Hepatocyte (in vitro differentiated cells): ENCODE data around the gene CBLN3. TPM values are rescaled to one million over a fixed set of nuclear protein-coding genes. Genes with fewer than 3 reads are reported as not detected.

Experiments
- DNase-seq: peaks from one replicate; pipeline ENCODE4 v3.0.0-alpha.2; 2016; ENCODE audit warnings: low spot score
- H2AFZ ChIP-seq: fragments of 200-600 bp; sonication (generic); 2 replicates; pipeline ENCODE4 v1.6.0; 2016; ENCODE audit warnings: antibody characterized with exemption, mild to moderate bottlenecking
- H3K27ac ChIP-seq: fragments of 200-600 bp; sonication (generic); 2 replicates; pipeline ENCODE4 v1.5.1; 2016; ENCODE audit warnings: mild to moderate bottlenecking
- H3K27me3 ChIP-seq: fragments of 200-600 bp; sonication (generic); 2 replicates; pipeline ENCODE4 v1.6.1; 2016
- H3K36me3 ChIP-seq: fragments of 200-600 bp; sonication (generic); replicated peaks from 2 replicates; pipeline ENCODE4 v1.5.1; 2016; ENCODE audit warnings: low read depth; ENCODE audit not compliant: insufficient read depth
- H3K4me1 ChIP-seq: fragments of 200-600 bp; sonication (generic); 2 replicates; pipeline ENCODE4 v1.5.1; 2016; ENCODE audit warnings: mild to moderate bottlenecking, moderate library complexity; ENCODE audit not compliant: insufficient read depth
- H3K4me2 ChIP-seq: fragments of 200-600 bp; sonication (generic); 2 replicates; pipeline ENCODE4 v1.6.0; 2016
- H3K4me3 ChIP-seq: fragments of 200-600 bp; sonication (generic); 2 replicates; pipeline ENCODE4 v1.5.1; 2016; ENCODE audit warnings: mild to moderate bottlenecking
- H3K79me2 ChIP-seq: fragments of 200-600 bp; sonication (generic); 2 replicates; pipeline ENCODE4 v1.6.0; 2017; ENCODE audit warnings: mild to moderate bottlenecking
- H3K9me2 ChIP-seq: fragments of 200-600 bp; sonication (generic); replicated peaks from 2 replicates; pipeline ENCODE4 v1.6.0; 2017; ENCODE audit warnings: mild to moderate bottlenecking; ENCODE audit not compliant: insufficient read depth
- H3K9me3 ChIP-seq: fragments of 200-600 bp; sonication (generic); 2 replicates; pipeline ENCODE4 v1.5.1; 2016; ENCODE audit warnings: low read depth, mild to moderate bottlenecking
- H4K20me1 ChIP-seq: fragments of 200-600 bp; sonication (generic); 2 replicates; pipeline ENCODE4 v1.6.0; 2016; ENCODE audit warnings: mild to moderate bottlenecking; ENCODE audit not compliant: insufficient read depth, poor library complexity, severe bottlenecking
- EZH2 ChIP-seq: fragments of 200-600 bp; sonication (generic); IDR thresholded peaks from 2 replicates; pipeline ENCODE4 v1.6.1; 2016; ENCODE audit warnings: antibody characterized with exemption, mild to moderate bottlenecking, borderline replicate concordance
- EZH2phosphoT487 ChIP-seq: fragments of 200-600 bp; sonication (generic); IDR thresholded peaks from one replicate; pipeline ENCODE4 v1.6.1; 2018; ENCODE audit warnings: antibody characterized with exemption, mild to moderate bottlenecking, low read depth, moderate library complexity; ENCODE audit not compliant: unreplicated experiment, severe bottlenecking
- WGBS: methylation state at CpG from one replicate; pipeline ENCODE4 v1.1.6; 2016; ENCODE audit warnings: low lambda C conversion rate; ENCODE audit errors: missing lambda C conversion rate; 5-methylcytosine and 5-hydroxymethylcytosine counted together
- polyA plus RNA-seq: library from polyadenylated mRNA; unstranded; fragments of >200 nt; fragmentation: Nextera tagmentation; extraction: Ambion mirVana; gene quantifications from 2 replicates; pipeline ENCODE4 v1.2.1, GENCODE V29; 2016
- total RNA-seq: library from RNA; depleted of rRNA; stranded (reverse); fragments of >200 nt; gene quantifications from 2 replicates; pipeline ENCODE4 v1.2.3, GENCODE V29; 2014
- TF ChIP-seq, protein P1 (sequence below): fragments of 200-600 bp; sonication (generic); IDR thresholded peaks from 2 replicates; pipeline ENCODE4 v1.5.1; 2016; ENCODE audit warnings: antibody characterized with exemption, mild to moderate bottlenecking; ENCODE audit not compliant: poor library complexity

CBLN3 gene
- total and polyA plus RNA-seq, 2 experiments from 2014 or later, result 0.99 to 2.2 TPM

DNA sequence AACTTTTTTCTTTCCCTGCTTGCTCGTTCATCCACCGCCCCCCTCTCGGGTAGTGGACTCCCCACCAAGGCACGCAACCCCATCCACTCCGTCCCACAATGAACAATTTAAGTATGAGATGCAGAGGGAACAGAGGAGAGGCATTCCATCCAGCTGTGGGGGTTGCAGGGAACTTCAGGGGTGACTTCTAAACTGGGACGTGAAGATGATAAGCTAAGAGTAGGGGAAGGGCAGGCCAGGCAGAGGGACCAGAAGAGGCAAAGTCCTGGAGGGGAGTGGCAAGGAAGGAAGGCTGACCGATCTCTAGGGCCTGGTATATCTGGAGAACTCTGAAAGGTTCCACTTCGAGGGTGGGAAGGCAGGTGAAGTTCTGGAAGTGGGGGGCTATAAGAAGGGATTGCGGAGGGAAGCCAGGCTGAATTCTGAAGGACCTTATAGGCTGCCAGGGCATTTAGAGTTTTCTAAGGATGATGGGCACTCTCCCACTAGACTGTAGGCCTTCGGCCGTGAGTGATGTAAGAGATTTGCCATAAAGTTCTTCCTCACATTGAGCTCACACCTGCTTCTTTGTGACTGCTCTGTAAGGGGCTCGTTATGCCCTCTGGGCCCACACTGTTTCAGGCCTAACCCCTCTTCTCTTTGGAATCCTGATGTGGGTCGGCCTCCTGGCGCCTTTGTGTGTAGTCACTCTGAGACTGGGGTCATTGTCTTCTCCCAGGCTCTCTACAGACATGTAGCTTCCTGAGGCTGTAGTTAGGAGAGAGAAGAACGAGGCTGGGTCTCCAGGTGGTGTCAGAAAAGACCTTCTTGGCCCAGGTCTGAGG, 49.3 kb downstream of the CBLN3 start:
- H3K4me2 ChIP-seq, result no peak overlapping the region
- DNase-seq, result no peak

DNA sequence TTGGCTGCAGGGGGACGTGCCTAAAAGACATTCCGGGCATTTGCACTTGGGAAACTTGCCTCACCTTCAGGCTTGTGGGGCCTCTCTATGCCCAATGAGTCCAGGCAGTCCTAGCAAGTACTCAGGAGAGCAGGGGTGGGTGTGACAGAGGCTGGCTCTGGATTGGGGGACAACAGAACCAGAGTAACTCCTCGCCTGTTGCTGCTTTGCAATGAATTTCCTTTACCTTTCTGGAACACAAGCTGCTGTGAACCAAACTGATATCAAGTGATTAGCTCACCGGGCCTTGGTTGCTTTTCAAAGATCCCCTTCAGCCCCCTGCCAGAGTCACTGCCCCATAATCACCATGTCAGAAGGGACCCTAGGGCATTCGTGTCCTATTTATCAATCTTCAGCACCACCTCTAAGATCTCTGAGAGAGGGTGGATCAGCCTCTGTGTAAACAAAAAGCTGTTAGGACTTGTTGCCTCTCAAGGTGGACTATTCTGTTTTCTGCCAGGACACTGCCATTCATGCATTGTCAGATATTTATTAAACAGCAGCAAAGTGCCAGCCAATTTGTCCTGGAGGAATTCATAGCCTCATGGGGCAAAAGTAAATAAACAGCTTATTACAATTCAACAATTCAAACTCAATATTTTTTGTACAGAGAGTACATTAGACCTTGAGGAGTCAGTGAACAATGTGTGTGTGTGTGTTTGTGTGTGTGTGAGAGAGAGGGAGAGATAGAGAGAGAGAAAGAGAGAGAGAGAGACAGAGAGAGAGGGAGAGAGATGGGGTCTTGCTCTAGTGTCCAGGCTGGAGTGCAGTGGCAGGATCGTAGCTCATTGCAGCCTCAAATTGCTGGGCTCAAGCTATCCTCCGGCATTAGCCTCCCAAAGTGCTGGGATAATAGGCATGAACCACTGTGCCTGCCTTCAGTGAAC, 50.2 kb downstream of the CBLN3 start:
- H3K36me3 ChIP-seq, result no peaks in the 10 kb centered on the region
- no peak overlapping the region for H3K27ac ChIP-seq
- no peak for DNase-seq
- no peaks in the 10 kb centered on the region for H3K27me3 ChIP-seq
- no peaks in the 10 kb centered on the region for H4K20me1 ChIP-seq
- no peaks in the 10 kb centered on the region for H3K9me2 ChIP-seq
- WGBS, result 77% methylated on average over 7 of the region's 7 CpGs
- H3K4me1 ChIP-seq, result peaks cover 9% of the 10 kb centered on the region
- H2AFZ ChIP-seq, result no peak overlapping the region
- TF ChIP-seq, protein P1, sequence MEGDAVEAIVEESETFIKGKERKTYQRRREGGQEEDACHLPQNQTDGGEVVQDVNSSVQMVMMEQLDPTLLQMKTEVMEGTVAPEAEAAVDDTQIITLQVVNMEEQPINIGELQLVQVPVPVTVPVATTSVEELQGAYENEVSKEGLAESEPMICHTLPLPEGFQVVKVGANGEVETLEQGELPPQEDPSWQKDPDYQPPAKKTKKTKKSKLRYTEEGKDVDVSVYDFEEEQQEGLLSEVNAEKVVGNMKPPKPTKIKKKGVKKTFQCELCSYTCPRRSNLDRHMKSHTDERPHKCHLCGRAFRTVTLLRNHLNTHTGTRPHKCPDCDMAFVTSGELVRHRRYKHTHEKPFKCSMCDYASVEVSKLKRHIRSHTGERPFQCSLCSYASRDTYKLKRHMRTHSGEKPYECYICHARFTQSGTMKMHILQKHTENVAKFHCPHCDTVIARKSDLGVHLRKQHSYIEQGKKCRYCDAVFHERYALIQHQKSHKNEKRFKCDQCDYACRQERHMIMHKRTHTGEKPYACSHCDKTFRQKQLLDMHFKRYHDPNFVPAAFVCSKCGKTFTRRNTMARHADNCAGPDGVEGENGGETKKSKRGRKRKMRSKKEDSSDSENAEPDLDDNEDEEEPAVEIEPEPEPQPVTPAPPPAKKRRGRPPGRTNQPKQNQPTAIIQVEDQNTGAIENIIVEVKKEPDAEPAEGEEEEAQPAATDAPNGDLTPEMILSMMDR, result no peak
- no peak for TF ChIP-seq EZH2
- TF ChIP-seq EZH2phosphoT487, result no peak
- no peak overlapping the region for H3K4me2 ChIP-seq
- no peak overlapping the region for H3K4me3 ChIP-seq
- no peaks in the 10 kb centered on the region for H3K79me2 ChIP-seq
- no peaks in the 10 kb centered on the region for H3K9me3 ChIP-seq

More for the DNA sequence above, 49.3 kb downstream of the CBLN3 start:
- H3K36me3 ChIP-seq, result no peaks in the 10 kb centered on the region
- H3K9me2 ChIP-seq, result no peaks in the 10 kb centered on the region
- no peaks in the 10 kb centered on the region for H3K9me3 ChIP-seq
- no peak overlapping the region for H2AFZ ChIP-seq
- no peak overlapping the region for H3K4me3 ChIP-seq
- no peak overlapping the region for H3K27ac ChIP-seq
- no peaks in the 10 kb centered on the region for H3K79me2 ChIP-seq
- H3K27me3 ChIP-seq, result no peaks in the 10 kb centered on the region
- WGBS, result 78% methylated on average over 15 of the region's 15 CpGs
- no peaks in the 10 kb centered on the region for H4K20me1 ChIP-seq
- TF ChIP-seq, protein P1, result no peak
- TF ChIP-seq EZH2 (no peak), EZH2phosphoT487 (no peak)
- H3K4me1 ChIP-seq, result peaks cover 9% of the 10 kb centered on the region

DNA sequence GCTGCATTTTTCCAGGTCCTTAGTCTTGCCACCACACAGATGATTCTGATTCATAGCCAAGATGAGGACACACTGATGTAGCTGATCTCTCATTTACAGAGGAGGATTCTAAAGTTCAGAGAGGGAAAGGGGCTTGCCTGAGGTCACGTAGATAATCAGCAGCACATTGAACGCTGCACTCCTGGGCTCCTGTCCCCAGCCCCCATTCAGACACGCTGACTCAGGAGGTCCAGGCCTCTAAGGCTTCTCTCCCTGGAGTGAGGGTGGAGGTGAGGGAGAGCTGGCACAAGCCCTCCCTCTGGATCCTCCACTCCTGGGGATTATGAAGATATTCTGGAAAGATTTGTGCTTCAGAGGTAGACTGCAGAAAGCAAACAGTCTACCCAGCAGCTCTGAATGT, 51.1 kb downstream of the CBLN3 start:
- 66% methylated on average over 3 of the region's 3 CpGs for WGBS
- Histone ChIP-seq H2AFZ (no peak overlapping the region), H3K9me3 (no peaks in the 10 kb centered on the region), H3K79me2 (no peaks in the 10 kb centered on the region), H3K36me3 (no peaks in the 10 kb centered on the region), H3K4me1 (peaks cover 9% of the 10 kb centered on the region), H3K27ac (no peak overlapping the region), H3K27me3 (no peaks in the 10 kb centered on the region), H3K9me2 (no peaks in the 10 kb centered on the region), H3K4me2 (no peak overlapping the region), H4K20me1 (no peaks in the 10 kb centered on the region), H3K4me3 (no peak overlapping the region)
- TF ChIP-seq, protein P1, result no peak
- TF ChIP-seq EZH2phosphoT487 (no peak), EZH2 (no peak)
- no peak for DNase-seq
